Measurements from ENCODE around the gene IRF7.

- TF ChIP-seq POLR2A (IDR thresholded peaks at IDR 0.05; ENCODE audit: low read depth, low read length): no peak
- no peak for TF ChIP-seq POLR2AphosphoS5 (IDR thresholded peaks at IDR 0.05; ENCODE audit: low read depth, low read length)
- TF ChIP-seq TAF1 (IDR thresholded peaks at IDR 0.05; ENCODE audit: low read depth, low read length): no peak
These were observed 49.7 kb downstream of the IRF7 start for GRCh38 chr11:565921-566509.

Measured in GM12891 (cell line).